Activated CD8-positive, alpha-beta memory T cell treated with anti-CD3 and anti-CD28 coated beads for 4 hours (primary cell): ENCODE measurements around the gene TMEM39B.
A peak's percentile ranks its signal among the peaks of the same experiment; 100 is the strongest.
"Not testable (repeated sequence)": the region's sequence is repeated elsewhere in the genome, so short reads cannot be mapped to it uniquely, and the experiment has no call there.

Experiments
- DNase-seq, 2 donors: peaks; one replicate each; pipeline ENCODE4 v3.0.0-alpha.2; 2020; ENCODE audit warnings: low read depth in 2 of 2

Gene TMEM39B

GRCh38 chr1:32068957-32069588, 3.7 kb upstream of the TMEM39B start:
- no peak for DNase-seq

GRCh38 chr1:32071758-32072621, 749 bp upstream of the TMEM39B start:
- no peak for DNase-seq

GRCh38 chr1:32073299-32074229, 825 bp downstream of the TMEM39B start:
- DNase-seq: no peak

GRCh38 chr1:32074841-32075240, 2.1 kb downstream of the TMEM39B start:
- DNase-seq: no peak

GRCh38 chr1:32077451-32077850, 4.7 kb downstream of the TMEM39B start:
- no peak for DNase-seq

- DNase-seq: no peak
Measured at GRCh38 chr1:32082022-32082421, 9.3 kb downstream of the TMEM39B start.

- DNase-seq: not testable (repeated sequence)
Measured at GRCh38 chr1:32086381-32086780, 13.6 kb downstream of the TMEM39B start.

- no peak for DNase-seq
Measured at GRCh38 chr1:32091176-32091575, 18.4 kb downstream of the TMEM39B start.

- DNase-seq: no peak
Measured at GRCh38 chr1:32091591-32091990, 18.9 kb downstream of the TMEM39B start.

GRCh38 chr1:32094746-32095521, 22.2 kb downstream of the TMEM39B start:
- no peak for DNase-seq

- no peak for DNase-seq
Measured at GRCh38 chr1:32099426-32099825, 26.7 kb downstream of the TMEM39B start.

GRCh38 chr1:32100359-32100758, 27.6 kb downstream of the TMEM39B start:
- no peak for DNase-seq

GRCh38 chr1:32100807-32101708, 28.3 kb downstream of the TMEM39B start:
- no peak for DNase-seq

GRCh38 chr1:32104127-32104526, 31.4 kb downstream of the TMEM39B start:
- no peak for DNase-seq

GRCh38 chr1:32105338-32105737, 32.6 kb downstream of the TMEM39B start:
- no peak for DNase-seq

GRCh38 chr1:32106663-32107275, 34.0 kb downstream of the TMEM39B start:
- DNase-seq: no peak

- DNase-seq: peak; percentile 67 to 76
Measured at GRCh38 chr1:32107742-32108661, 35.3 kb downstream of the TMEM39B start, which contains the start of gene KPNA6. Gene KPNA6, plus strand, starts transcription at chr1:32108056. Its CDS starts 75 bp downstream, at chr1:32108131.

GRCh38 chr1:32111040-32111623, 38.4 kb downstream of the TMEM39B start:
- no peak for DNase-seq
